Neural cell (in vitro differentiated cells): ENCODE data around the gene SIRPG. TPM values are rescaled to one million over a fixed set of nuclear protein-coding genes. Genes with fewer than 3 reads are reported as not detected.

ENCODE experiments used
- H2AFZ ChIP-seq: fragments of 200-600, 300-800 bp; sonication (generic), shearing (Covaris generic); 2 replicates; pipeline ENCODE4 v1.6.0; 2014; ENCODE audit warnings: low read depth, mild to moderate bottlenecking, antibody characterized with exemption, low read length, moderate library complexity
- H3F3A ChIP-seq: fragments of 200-600 bp; shearing (Covaris generic); 2 replicates; pipeline ENCODE4 v1.6.1; 2016; ENCODE audit warnings: mild to moderate bottlenecking, moderate library complexity, mixed read lengths, antibody characterized with exemption, low read length; ENCODE audit not compliant: insufficient read depth, poor library complexity, severe bottlenecking
- H3K27ac ChIP-seq: fragments of 200-600, 300-800 bp; sonication (generic), shearing (Covaris generic); 2 replicates; pipeline ENCODE4 v1.5.1; 2014; ENCODE audit warnings: mild to moderate bottlenecking, low read length, moderate library complexity
- H3K27me3 ChIP-seq: fragments of 300-800, 200-600 bp; sonication (generic), shearing (Covaris generic); 2 replicates; pipeline ENCODE4 v1.6.0; 2014; ENCODE audit warnings: mild to moderate bottlenecking, low read depth, low read length, moderate library complexity; ENCODE audit not compliant: insufficient read depth
- H3K36me3 ChIP-seq: fragments of 300-800, 200-600 bp; sonication (generic), shearing (Covaris generic); 2 replicates; pipeline ENCODE4 v1.5.1; 2014; ENCODE audit warnings: mild to moderate bottlenecking, antibody characterized with exemption, low read length, moderate library complexity; ENCODE audit not compliant: insufficient read depth
- H3K4me2 ChIP-seq: fragments of 300-800, 200-600 bp; sonication (generic), shearing (Covaris generic); 2 replicates; pipeline ENCODE4 v1.6.0; 2014; ENCODE audit warnings: mild to moderate bottlenecking, low read length
- H3K4me3 ChIP-seq: fragments of 300-800, 200-600 bp; sonication (generic), shearing (Covaris generic); 2 replicates; pipeline ENCODE4 v1.5.1; 2014; ENCODE audit warnings: mild to moderate bottlenecking, low read length, moderate library complexity
- H3K79me2 ChIP-seq: fragments of 200-600 bp; shearing (Covaris generic); replicated peaks from 2 replicates; pipeline ENCODE4 v1.6.0; 2014; ENCODE audit warnings: mild to moderate bottlenecking, low read length, moderate library complexity; ENCODE audit not compliant: insufficient read depth
- H3K9ac ChIP-seq: fragments of 300-800, 200-600 bp; sonication (generic), shearing (Covaris generic); 2 replicates; pipeline ENCODE4 v1.6.1; 2016; ENCODE audit warnings: mild to moderate bottlenecking, low read length, mixed read lengths
- H3K9me2 ChIP-seq: fragments of 200-600 bp; shearing (Covaris generic); 2 replicates; pipeline ENCODE4 v1.6.1; 2016; ENCODE audit warnings: mild to moderate bottlenecking, low read length, mixed read lengths; ENCODE audit not compliant: insufficient read depth
- H3K9me3 ChIP-seq: fragments of 200-600, 300-800 bp; sonication (generic), shearing (Covaris generic); 2 replicates; pipeline ENCODE4 v1.6.1; 2016; ENCODE audit warnings: mild to moderate bottlenecking, mixed run types, low read length, moderate library complexity, mixed read lengths
- H4K20me1 ChIP-seq: fragments of 200-600 bp; shearing (Covaris generic); 2 replicates; pipeline ENCODE4 v1.6.1; 2016; ENCODE audit warnings: mild to moderate bottlenecking, mixed run types; ENCODE audit not compliant: insufficient read depth
- CTCF ChIP-seq: fragments of 450-650 bp; IDR thresholded peaks from 2 replicates; pipeline ENCODE4 v1.5.1; 2014; ENCODE audit warnings: antibody characterized with exemption, mild to moderate bottlenecking, moderate library complexity; ENCODE audit not compliant: poor library complexity, severe bottlenecking
- EP300 ChIP-seq: fragments of 450-650 bp; conservative IDR thresholded peaks from 2 replicates; pipeline ENCODE4 v1.6.1; 2014; ENCODE audit warnings: antibody characterized with exemption, mild to moderate bottlenecking, moderate library complexity; ENCODE audit not compliant: poor library complexity, severe bottlenecking
- EZH2 ChIP-seq: fragments of 200-600, 300-800 bp; shearing (Covaris generic), sonication (generic); IDR thresholded peaks from 2 replicates; pipeline ENCODE4 v1.6.1; 2014; ENCODE audit warnings: antibody characterized with exemption, low read length, borderline replicate concordance, mild to moderate bottlenecking; ENCODE audit not compliant: insufficient read depth, poor library complexity, severe bottlenecking
- MXI1 ChIP-seq: fragments of 450-650 bp; conservative IDR thresholded peaks from 2 replicates; pipeline ENCODE4 v1.6.1; 2014; ENCODE audit warnings: antibody characterized with exemption, mild to moderate bottlenecking; ENCODE audit not compliant: poor library complexity, severe bottlenecking
- POLR2AphosphoS5 ChIP-seq: IDR thresholded peaks from 2 replicates; pipeline ENCODE4 v1.6.1; 2012
- RAD21 ChIP-seq: fragments of 450-650 bp; conservative IDR thresholded peaks from 2 replicates; pipeline ENCODE4 v1.6.1; 2014; ENCODE audit warnings: antibody characterized with exemption, mild to moderate bottlenecking, moderate library complexity
- REST ChIP-seq: IDR thresholded peaks from 2 replicates; pipeline ENCODE4 v1.6.1; 2012; ENCODE audit warnings: borderline replicate concordance
- SMC3 ChIP-seq: fragments of 450-650 bp; conservative IDR thresholded peaks from 2 replicates; pipeline ENCODE4 v1.6.1; 2014; ENCODE audit warnings: antibody characterized with exemption, mild to moderate bottlenecking, moderate library complexity; ENCODE audit not compliant: poor library complexity
- TAF1 ChIP-seq: IDR thresholded peaks from 2 replicates; pipeline ENCODE4 v1.6.1; 2012; ENCODE audit warnings: low read depth
- polyA plus RNA-seq: library from polyadenylated mRNA; depleted of rRNA; stranded (reverse); fragments of >200 nt; gene quantifications from 2 replicates; pipeline ENCODE4 v1.2.3, GENCODE V29; 2014

Gene SIRPG
- polyA plus RNA-seq, 1 donor from 2014 or later = not detected

GRCh38 chr20:1693427-1693826 lies 35.8 kb upstream of the SIRPG start:
- H3F3A ChIP-seq = no peaks in the 10 kb centered on the region
- TF ChIP-seq REST (no peak), RAD21 (no peak), TAF1 (no peak), POLR2AphosphoS5 (no peak), EZH2 (no peak), EP300 (no peak), MXI1 (no peak), SMC3 (no peak), CTCF (no peak)
- H2AFZ ChIP-seq = no peak overlapping the region
- H3K9ac ChIP-seq = no peak overlapping the region
- H3K9me2 ChIP-seq = no peaks in the 10 kb centered on the region
- no peak overlapping the region for H3K4me2 ChIP-seq
- no peaks in the 10 kb centered on the region for H4K20me1 ChIP-seq
- no peak overlapping the region for H3K27ac ChIP-seq
- H3K4me3 ChIP-seq = no peak overlapping the region
- no peaks in the 10 kb centered on the region for H3K79me2 ChIP-seq
- H3K27me3 ChIP-seq = no peaks in the 10 kb centered on the region
- H3K9me3 ChIP-seq = no peaks in the 10 kb centered on the region
- no peaks in the 10 kb centered on the region for H3K36me3 ChIP-seq

GRCh38 chr20:1689721-1690120 lies 32.1 kb upstream of the SIRPG start:
- H3K27ac ChIP-seq = no peak overlapping the region
- no peaks in the 10 kb centered on the region for H4K20me1 ChIP-seq
- TF ChIP-seq SMC3 (no peak), RAD21 (no peak), EP300 (no peak), MXI1 (no peak), REST (no peak), CTCF (no peak), POLR2AphosphoS5 (no peak)
- no peak overlapping the region for H2AFZ ChIP-seq
- no peaks in the 10 kb centered on the region for H3K27me3 ChIP-seq
- H3K9me3 ChIP-seq = no peaks in the 10 kb centered on the region
- H3K9me2 ChIP-seq = no peaks in the 10 kb centered on the region
- H3K4me2 ChIP-seq = no peak overlapping the region
- H3K79me2 ChIP-seq = no peaks in the 10 kb centered on the region
- H3K36me3 ChIP-seq = no peaks in the 10 kb centered on the region
- H3F3A ChIP-seq = no peaks in the 10 kb centered on the region
- no peak overlapping the region for H3K9ac ChIP-seq
- no peak overlapping the region for H3K4me3 ChIP-seq
